ENCODE measurements around the gene LEMD1. TPM values are rescaled to one million over a fixed set of nuclear protein-coding genes. Genes with fewer than 3 reads are reported as not detected.

LEMD1 gene
- total RNA-seq, 1 experiment from 2014 or later: 26.3 TPM

GRCh38 chr1:205452933-205453332 is 31.1 kb upstream of the LEMD1 start (continued):
- TF ChIP-seq EMX1 (CRISPR knock-in tag; IDR thresholded peaks at IDR 0.05): no peak
- TF ChIP-seq TCF7 (CRISPR knock-in tag; IDR thresholded peaks at IDR 0.05; ENCODE audit: low read depth): no peak
- no peak for TF ChIP-seq ZNF396 (CRISPR knock-in tag; IDR thresholded peaks at IDR 0.05; ENCODE audit: borderline replicate concordance)
- no peak for TF ChIP-seq IRF1 (CRISPR knock-in tag; IDR thresholded peaks at IDR 0.05)
- no peak for TF ChIP-seq ELF4 (CRISPR knock-in tag; IDR thresholded peaks at IDR 0.05; ENCODE audit: low read depth)
- TF ChIP-seq GABPB1 (CRISPR knock-in tag; IDR thresholded peaks at IDR 0.05): no peak
- no peak for TF ChIP-seq ZSCAN18 (CRISPR knock-in tag; IDR thresholded peaks at IDR 0.05)
- no peak for TF ChIP-seq NR1H2 (CRISPR knock-in tag; IDR thresholded peaks at IDR 0.05)
- TF ChIP-seq ZBTB21 (CRISPR knock-in tag; IDR thresholded peaks at IDR 0.05; ENCODE audit: borderline replicate concordance): no peak
- no peak for TF ChIP-seq GRHL2 (CRISPR knock-in tag; IDR thresholded peaks at IDR 0.05; ENCODE audit: insufficient replicate concordance, severe bottlenecking)
- no peak for TF ChIP-seq SMAD4 (CRISPR knock-in tag; IDR thresholded peaks at IDR 0.05)
- TF ChIP-seq ETV6 (CRISPR knock-in tag; IDR thresholded peaks at IDR 0.05): no peak
- TF ChIP-seq E2F5 (CRISPR knock-in tag; IDR thresholded peaks at IDR 0.05): no peak

- H3K4me1 Mint-ChIP-seq: peaks cover 73% of the 10 kb centered on the region
- H3K9me3 Mint-ChIP-seq: no peaks in the 10 kb centered on the region
- H3K4me3 Mint-ChIP-seq: peak overlapping the region; percentile 74; the same call in 1 of the 2 replicates
- ATAC-seq (no peak), DNase-seq (ENCODE audit: low spot score) (no peak)
- H3K27me3 Mint-ChIP-seq (ENCODE audit: low read depth): peaks cover 13% of the 10 kb centered on the region
- ChIA-PET POLR2A (interaction anchor here (4.0 kb wide), 1 partner anchor 11 kb away, joined by 15 read pairs; no protein-coding TSS in a partner anchor), CTCF (interaction anchor here (1.0 to 12.4 kb wide), 8 partner anchors 11 to 117 kb away, joined by 3 to 205 read pairs (median 6); no protein-coding TSS in a partner anchor)
- H3K27ac Mint-ChIP-seq: peak overlapping the region; percentile 30
- TF ChIP-seq ZNF416 (CRISPR knock-in tag; IDR thresholded peaks at IDR 0.05) (no peak), CDX4 (CRISPR knock-in tag; IDR thresholded peaks at IDR 0.05; ENCODE audit: borderline replicate concordance) (no peak), ESRRA (CRISPR knock-in tag; IDR thresholded peaks at IDR 0.05; ENCODE audit: borderline replicate concordance) (no peak), CREB1 (CRISPR knock-in tag; IDR thresholded peaks at IDR 0.05) (no peak), USF2 (CRISPR knock-in tag; IDR thresholded peaks at IDR 0.05) (no peak)
- H3K36me3 Mint-ChIP-seq: no peaks in the 10 kb centered on the region
These were observed 30.5 kb upstream of the LEMD1 start for GRCh38 chr1:205452364-205452763.

- ATAC-seq (peak; percentile 12), DNase-seq (ENCODE audit: low spot score) (peak; percentile 75)
- TF ChIP-seq GTF2I (CRISPR knock-in tag; conservative IDR thresholded peaks at IDR 0.05) (peak; percentile 73; the same call in 1 of the 2 replicates), USF1 (CRISPR knock-in tag; IDR thresholded peaks at IDR 0.05) (no peak), ATF3 (CRISPR knock-in tag; conservative IDR thresholded peaks at IDR 0.05) (no peak), FOXJ3 (CRISPR knock-in tag; IDR thresholded peaks at IDR 0.05; ENCODE audit: borderline replicate concordance) (no peak), ZNF416 (CRISPR knock-in tag; IDR thresholded peaks at IDR 0.05) (no peak), SP1 (CRISPR knock-in tag; conservative IDR thresholded peaks at IDR 0.05) (0 out of 2 replicates have a peak, but pooled peaks have one; percentile 34)
- POLR2A ChIA-PET: interaction anchor here (4.0 kb wide), 1 partner anchor 11 kb away, joined by 15 read pairs; no protein-coding TSS in a partner anchor
- Mint-ChIP-seq H3K27ac (peak overlapping the region; percentile 30), H3K4me3 (peak overlapping the region; percentile 74), H3K4me1 (peaks cover 79% of the 10 kb centered on the region), H3K9me3 (no peaks in the 10 kb centered on the region), H3K36me3 (no peaks in the 10 kb centered on the region), H3K27me3 (ENCODE audit: low read depth) (peaks cover 13% of the 10 kb centered on the region)
- CTCF ChIA-PET: interaction anchor here (1.0 to 12.4 kb wide), 8 partner anchors 10 to 117 kb away, joined by 3 to 205 read pairs (median 6); no protein-coding TSS in a partner anchor
These were observed 29.9 kb upstream of the LEMD1 start for GRCh38 chr1:205451759-205452164.
